Measurements from ENCODE around the gene CD160.

DNA sequence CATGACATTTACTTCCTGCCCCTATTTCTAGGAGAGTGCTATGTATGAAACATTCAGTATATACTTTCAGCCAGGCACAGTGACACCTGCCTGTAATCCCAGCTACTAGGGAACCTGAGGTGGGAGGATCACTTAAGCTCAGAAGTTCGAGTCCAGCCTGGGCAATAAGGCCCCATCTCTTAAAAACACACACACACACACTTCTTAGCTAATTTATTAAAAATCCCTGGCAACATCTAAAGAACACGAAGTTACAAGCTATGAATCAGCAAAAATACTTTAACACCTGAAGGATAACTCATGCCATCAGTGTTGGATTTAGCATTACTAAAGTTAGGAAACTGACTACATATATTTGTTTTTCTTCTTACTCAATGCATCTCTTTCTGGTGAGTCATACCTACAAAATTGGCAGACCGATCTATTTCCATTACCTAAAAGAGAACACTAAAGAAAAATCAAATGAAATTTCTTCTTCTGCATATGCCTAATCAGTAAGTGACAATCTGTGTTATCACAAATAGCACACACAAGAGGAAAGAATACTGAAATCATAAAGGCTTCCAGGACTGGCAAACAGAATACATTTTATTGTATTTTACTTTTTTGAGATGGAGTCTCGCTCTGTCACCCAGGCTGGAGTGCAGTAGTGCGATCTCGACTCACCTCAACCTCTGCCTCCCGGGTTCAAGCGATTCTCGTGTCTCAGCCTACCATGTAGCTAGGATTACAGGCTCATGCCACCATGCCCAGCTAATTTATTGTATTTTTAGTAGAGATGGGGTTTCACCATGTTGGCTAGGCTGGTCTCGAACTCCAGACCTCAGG is 63.2 kb downstream of the CD160 start:
- TF ChIP-seq, protein P1, sequence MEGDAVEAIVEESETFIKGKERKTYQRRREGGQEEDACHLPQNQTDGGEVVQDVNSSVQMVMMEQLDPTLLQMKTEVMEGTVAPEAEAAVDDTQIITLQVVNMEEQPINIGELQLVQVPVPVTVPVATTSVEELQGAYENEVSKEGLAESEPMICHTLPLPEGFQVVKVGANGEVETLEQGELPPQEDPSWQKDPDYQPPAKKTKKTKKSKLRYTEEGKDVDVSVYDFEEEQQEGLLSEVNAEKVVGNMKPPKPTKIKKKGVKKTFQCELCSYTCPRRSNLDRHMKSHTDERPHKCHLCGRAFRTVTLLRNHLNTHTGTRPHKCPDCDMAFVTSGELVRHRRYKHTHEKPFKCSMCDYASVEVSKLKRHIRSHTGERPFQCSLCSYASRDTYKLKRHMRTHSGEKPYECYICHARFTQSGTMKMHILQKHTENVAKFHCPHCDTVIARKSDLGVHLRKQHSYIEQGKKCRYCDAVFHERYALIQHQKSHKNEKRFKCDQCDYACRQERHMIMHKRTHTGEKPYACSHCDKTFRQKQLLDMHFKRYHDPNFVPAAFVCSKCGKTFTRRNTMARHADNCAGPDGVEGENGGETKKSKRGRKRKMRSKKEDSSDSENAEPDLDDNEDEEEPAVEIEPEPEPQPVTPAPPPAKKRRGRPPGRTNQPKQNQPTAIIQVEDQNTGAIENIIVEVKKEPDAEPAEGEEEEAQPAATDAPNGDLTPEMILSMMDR (conservative IDR thresholded peaks at IDR 0.05; ENCODE audit: low read depth, low read length) = no peak
- TF ChIP-seq EZH2 (IDR thresholded peaks at IDR 0.05; ENCODE audit: borderline replicate concordance, low read depth, low read length, poor library complexity, severe bottlenecking) = no peak

Data from A673 (cell line).